Adipose tissue (tissue), 3 donors: ENCODE measurements around the gene HSPBAP1. TPM values are rescaled to one million over a fixed set of nuclear protein-coding genes. Genes with fewer than 3 reads are reported as not detected.
"Not testable (repeated sequence)": the region's sequence is repeated elsewhere in the genome, so short reads cannot be mapped to it uniquely, and the experiment has no call there.

ENCODE experiments used
- H3K27ac ChIP-seq: one replicate; pipeline ENCODE4 v1.5.1; 2013; ENCODE audit warnings: low read depth, low read length
- WGBS, 3 donors: extraction: QIAGEN DNeasy Blood & Tissue Kit; methylation state at CpG; one replicate each; pipeline ENCODE4 v1.1.7; 2013; 5-methylcytosine and 5-hydroxymethylcytosine counted together
- polyA plus RNA-seq, 3 donors: library from polyadenylated mRNA; stranded (reverse); fragments of 200-250 nt; gene quantifications; one replicate each; pipeline ENCODE4 v1.2.3, GENCODE V29; 2013
- donor health status: healthy with polysubstance abuse.
- donor health status: Bipolar disorder and iron deficiency.
- donor health status: healthy.

The HSPBAP1 gene
- polyA plus RNA-seq, 3 donors, result 3.0 to 9.1 (median 3.7) TPM

DNA sequence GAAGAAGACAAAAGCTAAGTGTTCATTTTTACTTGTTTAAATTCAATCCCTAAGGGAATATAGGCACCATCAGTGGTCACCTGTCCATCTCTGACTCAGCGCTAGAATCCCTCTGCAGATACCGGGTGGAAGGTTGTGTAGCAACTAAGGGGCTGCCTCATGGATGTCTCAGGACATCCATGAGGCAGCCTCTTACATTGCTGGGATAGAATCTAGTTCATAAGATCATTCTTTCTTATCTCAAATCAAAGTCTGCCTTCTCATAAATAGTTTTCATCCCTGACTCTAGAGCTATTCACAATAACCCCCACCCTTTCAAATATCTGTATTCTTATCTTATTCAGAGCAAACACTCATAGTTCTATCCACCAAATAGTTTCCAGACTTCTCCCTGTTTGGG is 38.1 kb downstream of the HSPBAP1 start:
- WGBS, 3 donors, result 83 to 91% (median 90%) methylated on average over 2 of the region's 2 CpGs
- H3K27ac ChIP-seq, result no peak overlapping the region

- 74 to 79% (median 78%) methylated on average over 5 of the region's 5 CpGs for WGBS, 3 donors
- H3K27ac ChIP-seq, result no peak overlapping the region
Measured at GRCh38 chr3:122754929-122755328, 38.7 kb downstream of the HSPBAP1 start.

- H3K27ac ChIP-seq, result no peak overlapping the region
- WGBS, 3 donors, result 91 to 98% (median 97%) methylated on average over 1 of the region's 1 CpG
Measured at GRCh38 chr3:122748347-122748746, 45.3 kb downstream of the HSPBAP1 start.

DNA sequence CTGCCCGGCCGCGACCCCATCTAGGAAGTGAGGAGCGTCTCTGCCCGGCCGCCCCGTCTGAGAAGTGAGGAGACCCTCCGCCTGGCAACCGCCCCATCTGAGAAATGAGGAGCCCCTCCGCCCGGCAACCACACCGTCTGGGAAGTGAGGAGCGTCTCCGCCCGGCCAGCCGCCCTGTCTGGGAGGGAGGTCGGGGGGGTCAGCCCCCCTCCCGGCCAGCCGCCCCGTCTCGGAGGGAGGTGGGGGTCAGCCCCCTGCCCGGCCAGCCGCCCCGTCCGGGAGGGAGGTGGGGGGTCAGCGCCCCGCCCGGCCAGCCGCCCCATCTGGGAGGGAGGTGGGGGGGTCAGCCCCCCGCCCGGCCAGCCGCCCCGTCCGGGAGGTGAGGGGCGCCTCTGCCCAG is 46.3 kb downstream of the HSPBAP1 start:
- H3K27ac ChIP-seq, result not testable (repeated sequence)
- WGBS, 3 donors, result 90 to 99% (median 96%) methylated on average over 12 to 23 of the region's 35 CpGs

DNA sequence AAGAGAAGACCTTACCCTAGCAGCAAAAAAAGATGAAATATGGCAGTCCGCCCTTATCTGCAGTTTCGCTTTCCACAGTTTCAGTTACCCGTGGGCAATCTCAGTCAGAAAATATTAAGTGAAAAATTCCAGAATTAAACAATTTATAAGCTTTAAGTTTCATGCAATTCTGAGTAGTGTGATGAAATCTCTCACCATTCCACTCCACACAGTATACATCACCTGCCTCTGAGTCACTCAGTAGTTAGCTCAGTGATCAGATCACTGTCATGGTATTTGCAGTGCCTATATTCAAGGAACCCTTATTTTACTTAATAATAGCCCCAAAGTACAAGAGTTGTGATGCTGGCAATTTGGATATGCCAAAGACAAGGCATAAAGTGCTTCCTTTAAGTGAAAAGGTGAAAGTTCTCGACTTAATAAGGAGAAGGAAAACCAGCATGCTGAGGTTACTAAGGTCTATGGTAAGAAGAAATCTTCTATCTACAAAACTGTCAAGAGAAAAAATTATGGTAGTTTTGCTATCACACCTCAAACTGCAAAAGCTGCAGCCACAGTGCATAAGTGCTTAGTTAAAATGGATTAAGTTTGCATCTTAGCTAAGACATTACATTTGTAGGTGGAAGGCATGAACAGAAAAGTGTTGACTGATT is 48.1 kb downstream of the HSPBAP1 start:
- WGBS, 3 donors, result 94 to 96% (median 96%) methylated on average over 4 of the region's 4 CpGs

GRCh38 chr3:122743581-122744120 is 50.0 kb downstream of the HSPBAP1 start:
- no peak overlapping the region for H3K27ac ChIP-seq
- WGBS, 3 donors, result 96% methylated on average over 4 of the region's 4 CpGs

More for the DNA sequence above, 48.1 kb downstream of the HSPBAP1 start:
- H3K27ac ChIP-seq, result no peak overlapping the region

DNA sequence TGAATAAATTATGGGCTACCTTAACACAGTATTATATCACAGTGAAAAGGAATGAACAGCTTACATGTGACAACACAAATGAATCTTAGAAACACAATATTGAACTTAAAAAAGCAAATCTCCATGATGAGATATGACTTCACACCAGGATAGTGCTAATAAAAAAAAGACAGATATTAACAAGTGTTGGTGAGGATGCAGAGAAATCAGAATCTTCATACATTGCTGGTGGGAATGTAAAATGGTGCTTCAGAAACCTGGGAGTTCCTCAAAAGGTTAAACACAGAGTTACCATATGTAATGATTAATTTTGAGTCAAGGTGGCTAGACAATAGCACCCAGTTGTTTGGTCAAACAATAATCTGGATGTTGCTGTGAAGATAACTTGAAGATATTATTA is 51.4 kb downstream of the HSPBAP1 start:
- no peak overlapping the region for H3K27ac ChIP-seq

DNA sequence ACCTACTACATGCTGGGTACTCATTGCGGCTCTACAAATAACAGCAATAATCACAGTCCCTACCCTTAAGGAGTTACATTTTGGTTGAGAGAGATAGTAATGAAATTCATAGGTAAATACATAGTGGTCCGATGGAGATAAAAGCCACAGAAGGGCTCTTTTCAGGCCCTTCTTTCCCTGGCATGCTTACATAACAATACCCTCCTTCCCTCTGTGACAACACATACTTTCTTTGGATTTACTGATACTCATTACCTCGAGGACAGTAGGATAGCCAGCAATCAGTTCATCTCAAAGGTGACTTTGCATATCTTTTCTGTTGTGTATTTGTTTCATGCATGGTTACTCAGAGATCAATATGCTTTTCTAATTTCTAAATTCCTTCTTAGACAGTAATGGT is 54.5 kb downstream of the HSPBAP1 start:
- no peak overlapping the region for H3K27ac ChIP-seq
- WGBS, 3 donors, result 77 to 94% (median 88%) methylated on average over 3 of the region's 3 CpGs

- 94 to 96% (median 95%) methylated on average over 21 to 22 of the region's 22 CpGs for whole genome bisulfite sequencing, 3 donors
- H3K27ac ChIP-seq, result not testable (repeated sequence)
Measured at GRCh38 chr3:122732682-122733525, 60.7 kb downstream of the HSPBAP1 start.

DNA sequence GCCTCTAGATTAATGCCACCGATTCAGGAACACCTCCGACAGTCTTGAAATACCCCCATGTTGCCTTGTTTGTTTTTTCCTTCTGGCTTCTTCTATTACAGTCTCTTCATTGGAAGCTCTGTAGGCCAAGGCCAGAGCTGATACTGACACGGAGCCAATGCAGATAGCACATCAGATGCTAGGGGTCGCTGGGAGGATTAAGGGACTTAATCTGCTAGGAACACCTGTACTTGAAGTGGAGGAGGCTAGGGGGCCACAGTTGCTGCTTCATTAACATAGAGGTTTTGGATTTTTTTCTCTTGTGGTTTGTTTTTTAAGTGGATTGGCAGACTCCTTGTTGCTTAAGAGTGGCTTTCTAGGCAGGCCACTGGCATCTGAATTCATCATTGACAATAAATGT is 63.4 kb downstream of the HSPBAP1 start:
- no peak overlapping the region for H3K27ac ChIP-seq
- WGBS, 3 donors, result 61 to 90% (median 90%) methylated on average over 4 of the region's 4 CpGs

- 93 to 97% (median 96%) methylated on average over 6 to 8 of the region's 8 CpGs for WGBS, 3 donors
- no peak overlapping the region for H3K27ac ChIP-seq
Measured at GRCh38 chr3:122728756-122729514, 64.7 kb downstream of the HSPBAP1 start.

DNA sequence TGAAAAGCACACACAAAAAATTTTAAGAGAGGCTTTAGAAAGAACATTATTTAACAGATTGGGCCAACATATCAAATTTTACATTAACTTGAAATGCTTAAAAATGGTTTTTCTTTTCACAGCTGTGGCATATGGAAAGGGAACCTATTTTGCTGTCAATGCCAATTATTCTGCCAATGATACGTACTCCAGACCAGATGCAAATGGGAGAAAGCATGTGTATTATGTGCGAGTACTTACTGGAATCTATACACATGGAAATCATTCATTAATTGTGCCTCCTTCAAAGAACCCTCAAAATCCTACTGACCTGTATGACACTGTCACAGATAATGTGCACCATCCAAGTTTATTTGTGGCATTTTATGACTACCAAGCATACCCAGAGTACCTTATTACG is 65.4 kb downstream of the HSPBAP1 start:
- no peak overlapping the region for H3K27ac ChIP-seq
- 95 to 98% (median 97%) methylated on average over 3 of the region's 3 CpGs for WGBS, 3 donors

GRCh38 chr3:122727766-122728165 is 65.9 kb downstream of the HSPBAP1 start:
- 95 to 98% (median 97%) methylated on average over 9 of the region's 9 CpGs for WGBS, 3 donors
- H3K27ac ChIP-seq, result no peak overlapping the region

- H3K27ac ChIP-seq, result no peak overlapping the region
- 93 to 94% (median 93%) methylated on average over 3 of the region's 3 CpGs for WGBS, 3 donors
Measured at GRCh38 chr3:122727294-122727693, 66.3 kb downstream of the HSPBAP1 start.

GRCh38 chr3:122725106-122725505 is 68.5 kb downstream of the HSPBAP1 start:
- 98 to 99% (median 98%) methylated on average over 20 of the region's 20 CpGs for WGBS, 3 donors
- H3K27ac ChIP-seq, result no peak overlapping the region

- WGBS, 3 donors, result 84 to 92% (median 91%) methylated on average over 3 of the region's 3 CpGs
- no peak overlapping the region for H3K27ac ChIP-seq
Measured at GRCh38 chr3:122719273-122719921, 74.2 kb downstream of the HSPBAP1 start.

DNA sequence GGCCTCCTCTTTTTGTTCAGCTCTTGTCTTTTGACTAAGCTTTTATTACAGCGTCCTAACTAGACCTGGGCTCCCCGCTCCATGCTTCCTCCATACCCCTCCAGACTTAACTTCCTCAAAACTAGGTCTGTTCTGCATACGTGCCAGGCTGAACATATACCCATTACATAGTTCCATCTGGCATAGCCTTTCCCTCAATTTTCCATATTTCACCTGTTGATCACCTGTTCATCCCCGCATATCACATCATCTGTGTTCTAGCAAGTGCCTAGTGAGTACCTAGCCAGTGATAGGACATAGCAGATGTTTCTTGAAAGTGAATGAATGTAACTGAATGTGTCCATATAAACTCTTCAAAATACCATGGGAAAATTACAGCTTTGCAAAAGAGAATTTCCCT is 77.0 kb downstream of the HSPBAP1 start:
- WGBS, 3 donors, result 87 to 94% (median 89%) methylated on average over 4 of the region's 4 CpGs

GRCh38 chr3:122714273-122714672 is 79.4 kb downstream of the HSPBAP1 start:
- H3K27ac ChIP-seq, result no peak overlapping the region
- 62 to 88% (median 83%) methylated on average over 3 of the region's 3 CpGs for WGBS, 3 donors

More for the DNA sequence above, 77.0 kb downstream of the HSPBAP1 start:
- H3K27ac ChIP-seq, result no peak overlapping the region
